Measurements from ENCODE around the gene BTBD1. TPM values are rescaled to one million over a fixed set of nuclear protein-coding genes. Genes with fewer than 3 reads are reported as not detected.

Gene BTBD1
- 49.9 and 50.7 TPM in 2 replicates for total RNA-seq

DNA sequence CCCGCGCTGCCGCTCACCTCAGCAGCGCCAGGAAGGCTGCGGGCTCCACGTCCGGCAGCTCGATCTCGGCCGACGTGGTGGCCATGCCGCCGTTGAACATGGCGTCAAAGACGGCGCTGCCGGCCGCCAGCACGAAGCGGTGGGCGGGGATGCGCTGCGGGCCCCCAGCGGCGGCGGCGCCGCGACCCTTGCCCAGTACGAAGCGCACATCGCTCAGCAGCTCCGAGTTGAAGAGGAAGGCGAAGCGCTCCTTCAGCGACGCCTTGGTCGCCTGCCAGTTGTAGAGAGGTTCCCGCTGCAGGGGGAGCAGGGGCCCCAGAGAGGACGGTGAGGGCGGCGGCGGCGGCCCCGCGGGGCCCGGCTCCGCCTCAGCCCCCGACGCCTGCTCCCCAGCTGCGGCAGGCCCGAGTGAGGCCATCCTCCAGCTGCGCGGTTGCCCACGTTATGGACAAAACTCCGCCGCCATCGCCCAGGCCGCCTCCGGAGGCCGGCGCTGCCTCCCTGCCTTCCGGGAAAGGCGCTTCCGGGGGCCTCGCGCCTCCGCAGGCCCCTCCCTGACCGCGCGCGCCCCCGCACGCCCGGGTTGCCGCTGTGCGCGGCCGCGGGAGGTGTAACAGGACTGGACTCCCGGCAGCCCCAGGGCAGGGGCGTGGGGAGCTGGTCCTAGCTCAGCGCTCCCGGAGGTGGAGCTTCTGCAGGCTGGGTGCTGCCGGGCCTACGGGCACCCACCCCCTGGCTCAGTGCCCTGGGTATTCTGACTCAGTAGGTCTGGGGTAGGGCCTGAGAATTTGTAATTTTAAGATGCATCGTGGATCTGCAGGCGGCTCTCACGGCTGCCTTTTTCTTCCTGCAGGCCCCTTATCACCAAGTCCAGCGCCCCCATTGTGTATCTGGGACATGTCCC lies at the start of gene BTBD1:
TSS of gene BTBD1 (minus strand) at position 519 of the 904 bp plus-strand sequence. CDS start at position 418, 101 bp downstream.

DNA sequence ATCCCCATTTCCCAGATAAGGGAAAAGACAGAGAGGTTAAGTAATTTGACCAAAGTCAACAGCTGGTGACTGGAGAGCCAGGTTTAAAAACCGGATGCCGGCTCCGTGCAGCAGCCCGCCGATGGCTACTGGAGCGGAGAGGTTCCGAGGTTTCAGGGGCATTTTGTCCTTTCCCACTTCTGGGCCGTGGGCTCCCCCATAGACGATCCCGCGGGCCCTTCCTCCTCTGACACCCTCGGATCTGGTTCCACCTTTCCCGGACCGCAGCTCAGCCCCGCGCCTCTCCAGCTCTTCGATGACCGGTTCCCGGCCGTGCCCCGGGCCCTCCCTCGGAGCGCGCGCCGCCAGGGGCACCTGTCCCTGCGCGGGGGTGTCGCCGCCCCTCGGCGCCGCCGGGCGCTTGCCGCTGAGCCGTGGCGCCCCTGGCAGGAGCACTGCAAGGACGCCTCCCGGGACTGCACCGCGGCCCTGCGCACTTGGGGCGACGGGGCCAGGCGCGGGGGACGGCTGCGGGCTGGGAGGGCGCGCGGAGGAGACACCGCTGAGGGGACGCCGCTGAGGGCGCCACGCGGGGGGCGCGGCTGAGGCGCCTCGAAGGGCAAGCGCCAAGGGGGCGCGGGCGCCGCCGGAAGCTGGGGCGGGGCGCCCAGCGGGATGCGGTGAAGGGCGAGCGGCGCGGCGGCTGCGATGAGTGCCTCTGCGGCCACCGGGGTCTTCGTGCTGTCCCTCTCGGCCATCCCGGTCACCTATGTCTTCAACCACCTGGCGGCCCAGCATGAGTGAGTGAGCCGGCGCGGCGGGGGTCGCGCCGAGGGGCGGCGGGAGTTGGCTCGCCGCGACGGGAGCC lies 40.2 kb upstream of the BTBD1 start, which contains the start of gene TM6SF1:
TSS of gene TM6SF1 (plus strand) at position 652 of the 847 bp plus-strand sequence. CDS start at position 688, 36 bp downstream.

GRCh38 chr15:83011271-83012075 lies 55.6 kb downstream of the BTBD1 start, which contains the start of gene C15orf40:
TSS of gene C15orf40 (minus strand) at chr15:83011639. CDS start at chr15:83011607, 32 bp downstream.

GRCh38 chr15:82985688-82986441 lies 81.2 kb downstream of the BTBD1 start, which contains the start of gene RAMAC:
TSS of gene RAMAC (plus strand) at chr15:82986210. CDS start at chr15:82989019, 2,809 bp downstream.

Other genes starting within 250 kb of the BTBD1 start
- gene HOMER2, start 114.5 kb downstream of the BTBD1 start, total RNA-seq, result 50.9 and 56.5 TPM in 2 replicates
- 29.5 and 30.8 TPM in 2 replicates for gene RAMAC, start 81.0 kb downstream of the BTBD1 start, total RNA-seq
- 6.0 and 17.7 TPM in 2 replicates for gene C15orf40, start 55.6 kb downstream of the BTBD1 start, total RNA-seq
- gene TM6SF1, start 40.4 kb upstream of the BTBD1 start, total RNA-seq, result 0.14 TPM in 1 of 2 replicates, not detected in the other
- 35.9 and 48.4 TPM in 2 replicates for gene HDGFL3, start 140.6 kb upstream of the BTBD1 start, total RNA-seq
- 47.4 and 74.7 TPM in 2 replicates for gene BNC1, start 217.4 kb upstream of the BTBD1 start, total RNA-seq